T-helper 2 cell treated with Interferon-gamma antibody and Interleukin-4, amounts not matched to agents 5 μg/mL and 100 μg/mL, for 36 hours (primary cell): ENCODE data around the gene C2orf15.

ENCODE experiments used
- DNase-seq: peaks from one replicate; pipeline ENCODE4 v3.0.0; 2021; ENCODE audit warnings: low spot score
- H3K27ac Mint-ChIP-seq: one replicate; pipeline ENCODE4 v1.8.0; 2021; ENCODE audit warnings: mild to moderate bottlenecking, mixed read lengths
- H3K27me3 Mint-ChIP-seq: one replicate; pipeline ENCODE4 v1.8.0; 2021; ENCODE audit warnings: low read depth, mixed read lengths
- H3K36me3 Mint-ChIP-seq: one replicate; pipeline ENCODE4 v1.8.0; 2021; ENCODE audit warnings: low read depth, mixed read lengths
- H3K4me1 Mint-ChIP-seq: one replicate; pipeline ENCODE4 v1.8.0; 2021; ENCODE audit warnings: low read depth, mixed read lengths
- H3K4me3 Mint-ChIP-seq: one replicate; pipeline ENCODE4 v1.8.0; 2022; ENCODE audit warnings: mild to moderate bottlenecking, moderate library complexity, mixed read lengths
- H3K9me3 Mint-ChIP-seq: one replicate; pipeline ENCODE4 v1.8.0; 2021; ENCODE audit warnings: mixed read lengths

Gene C2orf15

GRCh38 chr2:99152199-99152895, 10.8 kb downstream of the C2orf15 start:
- Mint-ChIP-seq H3K27me3 (no peaks in the 10 kb centered on the region), H3K9me3 (no peaks in the 10 kb centered on the region), H3K4me3 (no peak overlapping the region), H3K36me3 (peaks cover 12% of the 10 kb centered on the region), H3K4me1 (peaks cover 13% of the 10 kb centered on the region), H3K27ac (no peak overlapping the region)
- DNase-seq = no peak

- no peaks in the 10 kb centered on the region for H3K9me3 Mint-ChIP-seq
- peaks cover 17% of the 10 kb centered on the region for H3K36me3 Mint-ChIP-seq
- peaks cover 15% of the 10 kb centered on the region for H3K4me1 Mint-ChIP-seq
- H3K27ac Mint-ChIP-seq = peak overlapping the region; percentile 86
- H3K4me3 Mint-ChIP-seq = peak overlapping the region; percentile 87
- DNase-seq = no peak
- H3K27me3 Mint-ChIP-seq = no peaks in the 10 kb centered on the region
Measured at GRCh38 chr2:99153921-99154604, 12.6 kb downstream of the C2orf15 start.

GRCh38 chr2:99154643-99155536, 13.4 kb downstream of the C2orf15 start, which contains the start of the genes LIPT1 and TSGA10:
LIPT1 (plus strand) TSS chr2:99154967; CDS start chr2:99161958, 6,991 bp downstream.
TSGA10 (minus strand) TSS chr2:99154942; CDS start chr2:99109439, 45,503 bp downstream.
- peak within 1 kb of the TSS; percentile 87 for H3K4me3 Mint-ChIP-seq
- peak; percentile 95 for DNase-seq
- H3K27me3 Mint-ChIP-seq = no peaks in the 10 kb centered on the region
- H3K27ac Mint-ChIP-seq = peak within 1 kb of the TSS; percentile 86
- no peaks in the 10 kb centered on the region for H3K9me3 Mint-ChIP-seq
- peaks cover 15% of the 10 kb centered on the region for H3K4me1 Mint-ChIP-seq
- H3K36me3 Mint-ChIP-seq = peaks cover 24% of the 10 kb centered on the region

GRCh38 chr2:99156891-99157290, 15.4 kb downstream of the C2orf15 start:
- no peak overlapping the region for H3K27ac Mint-ChIP-seq
- DNase-seq = no peak
- peaks cover 12% of the 10 kb centered on the region for H3K4me1 Mint-ChIP-seq
- no peaks in the 10 kb centered on the region for H3K9me3 Mint-ChIP-seq
- peaks cover 27% of the 10 kb centered on the region for H3K36me3 Mint-ChIP-seq
- no peaks in the 10 kb centered on the region for H3K27me3 Mint-ChIP-seq
- peak overlapping the region; percentile 87 for H3K4me3 Mint-ChIP-seq

DNA sequence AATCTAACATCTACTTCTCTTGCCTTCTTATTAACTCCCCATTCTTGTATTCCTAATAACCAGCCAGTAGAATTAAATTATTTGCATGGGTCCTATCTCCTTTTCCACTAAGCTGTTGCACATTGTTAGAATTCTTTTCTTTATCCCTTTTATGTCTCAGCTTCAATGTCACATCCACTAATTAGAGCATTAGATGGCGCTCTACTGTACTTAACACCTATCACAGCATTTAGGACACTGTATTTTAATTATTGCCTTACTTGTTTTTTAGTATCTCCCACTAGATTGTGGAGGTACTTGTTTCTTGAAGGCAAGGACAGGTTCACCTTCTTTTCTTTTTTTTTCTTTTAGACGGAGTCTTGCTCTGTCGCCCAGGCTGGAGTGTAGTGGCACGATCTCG, 17.1 kb downstream of the C2orf15 start:
- no peaks in the 10 kb centered on the region for H3K9me3 Mint-ChIP-seq
- peaks cover 34% of the 10 kb centered on the region for H3K36me3 Mint-ChIP-seq
- DNase-seq = no peak
- peaks cover 12% of the 10 kb centered on the region for H3K4me1 Mint-ChIP-seq
- no peak overlapping the region for H3K27ac Mint-ChIP-seq
- H3K4me3 Mint-ChIP-seq = no peak overlapping the region
- H3K27me3 Mint-ChIP-seq = no peaks in the 10 kb centered on the region

- Mint-ChIP-seq H3K27me3 (no peaks in the 10 kb centered on the region), H3K27ac (no peak overlapping the region), H3K4me3 (no peak overlapping the region), H3K9me3 (no peaks in the 10 kb centered on the region), H3K36me3 (peaks cover 37% of the 10 kb centered on the region), H3K4me1 (peaks cover 12% of the 10 kb centered on the region)
- no peak for DNase-seq
Measured at GRCh38 chr2:99159594-99159993, 18.1 kb downstream of the C2orf15 start.

DNA sequence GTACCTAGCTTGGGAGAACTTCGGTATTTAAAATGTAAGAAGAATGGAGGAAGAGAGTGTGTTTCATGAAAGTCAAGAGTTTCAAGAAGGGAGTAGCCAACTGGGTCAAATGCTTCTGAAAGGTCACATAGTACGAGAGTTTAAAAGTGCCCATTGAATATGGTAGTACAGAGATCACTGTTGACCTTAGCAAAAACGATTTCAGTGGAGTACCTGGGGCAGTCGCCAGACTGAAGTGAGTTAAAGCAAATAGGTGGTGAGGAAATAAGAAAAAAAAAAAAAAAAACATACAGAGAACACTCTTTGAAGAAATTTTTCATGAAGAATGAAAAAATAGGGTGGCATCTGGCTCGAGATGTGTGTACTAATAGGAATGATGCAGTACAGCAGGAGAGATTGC, 24.7 kb downstream of the C2orf15 start:
- no peak overlapping the region for H3K4me3 Mint-ChIP-seq
- peaks cover 11% of the 10 kb centered on the region for H3K4me1 Mint-ChIP-seq
- no peak overlapping the region for H3K27ac Mint-ChIP-seq
- no peaks in the 10 kb centered on the region for H3K9me3 Mint-ChIP-seq
- DNase-seq = no peak
- no peaks in the 10 kb centered on the region for H3K27me3 Mint-ChIP-seq
- peaks cover 44% of the 10 kb centered on the region for H3K36me3 Mint-ChIP-seq

DNA sequence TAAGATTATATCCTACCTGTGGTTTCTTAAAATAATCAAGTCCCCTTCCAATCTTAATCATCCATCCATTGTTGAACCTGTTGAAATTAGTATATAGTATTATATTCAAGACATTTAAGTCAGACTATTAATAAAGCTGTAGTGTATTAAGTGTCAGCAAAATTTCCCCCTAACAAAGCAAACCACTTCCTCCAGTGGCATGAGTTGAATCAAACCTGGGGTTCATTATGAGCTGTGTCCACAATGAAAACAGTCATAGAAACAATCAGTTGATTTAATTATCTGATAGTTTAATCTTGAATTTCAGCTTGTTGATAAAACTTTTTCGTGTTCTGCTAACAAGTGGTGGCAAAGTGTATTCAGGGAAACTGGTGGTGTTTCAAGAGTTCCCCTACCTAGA, 28.0 kb downstream of the C2orf15 start:
- no peak overlapping the region for H3K4me3 Mint-ChIP-seq
- H3K4me1 Mint-ChIP-seq = peaks cover 11% of the 10 kb centered on the region
- H3K27ac Mint-ChIP-seq = peak overlapping the region; percentile 20
- H3K36me3 Mint-ChIP-seq = peaks cover 45% of the 10 kb centered on the region
- no peak for DNase-seq
- no peaks in the 10 kb centered on the region for H3K9me3 Mint-ChIP-seq
- H3K27me3 Mint-ChIP-seq = no peaks in the 10 kb centered on the region

DNA sequence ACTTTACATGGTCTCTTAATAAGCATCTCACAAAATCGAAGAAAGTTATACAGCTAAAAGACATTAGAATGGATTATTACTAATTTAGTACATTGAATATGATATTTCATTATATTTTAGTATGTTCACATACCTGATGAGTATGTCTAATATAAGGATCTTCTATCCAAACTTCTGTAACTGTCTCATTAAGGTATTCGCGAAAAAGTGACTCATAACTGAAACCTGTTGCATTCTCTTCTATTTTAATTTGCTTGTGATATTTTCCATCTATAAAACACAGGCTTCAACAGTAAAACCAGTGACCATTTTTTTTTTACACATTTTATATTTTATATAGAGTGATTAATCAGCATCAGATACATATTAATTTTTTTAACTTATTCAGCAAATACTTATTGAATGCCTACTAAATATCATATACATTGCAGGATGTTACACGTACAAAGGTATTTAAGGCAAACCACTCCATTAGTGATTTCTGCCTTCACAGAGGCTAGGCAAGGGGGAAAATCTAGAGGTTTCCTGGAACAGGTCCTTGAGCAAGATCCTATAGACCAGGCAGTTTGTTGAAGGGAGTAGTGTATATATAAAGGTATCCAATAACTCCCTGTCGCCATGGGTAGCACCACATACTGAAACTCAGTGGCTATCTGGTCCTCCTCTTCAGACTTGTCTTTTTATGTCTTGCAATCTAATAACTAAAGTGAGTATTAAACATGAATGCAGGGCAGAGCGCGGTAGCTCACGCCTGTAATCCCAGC, 30.1 kb downstream of the C2orf15 start:
- H3K9me3 Mint-ChIP-seq = no peaks in the 10 kb centered on the region
- no peak overlapping the region for H3K4me3 Mint-ChIP-seq
- H3K27ac Mint-ChIP-seq = no peak overlapping the region
- peaks cover 17% of the 10 kb centered on the region for H3K4me1 Mint-ChIP-seq
- DNase-seq = no peak
- H3K36me3 Mint-ChIP-seq = peaks cover 41% of the 10 kb centered on the region
- no peaks in the 10 kb centered on the region for H3K27me3 Mint-ChIP-seq

- peaks cover 22% of the 10 kb centered on the region for H3K36me3 Mint-ChIP-seq
- peaks cover 39% of the 10 kb centered on the region for H3K4me1 Mint-ChIP-seq
- H3K27ac Mint-ChIP-seq = peak within 1 kb of the TSS; percentile 96
- peak within 1 kb of the TSS; percentile 99 for H3K4me3 Mint-ChIP-seq
- H3K27me3 Mint-ChIP-seq = no peaks in the 10 kb centered on the region
- no peaks in the 10 kb centered on the region for H3K9me3 Mint-ChIP-seq
- DNase-seq = peak; percentile 91
Measured at GRCh38 chr2:99180755-99181623, 39.5 kb downstream of the C2orf15 start, which contains the start of the genes MITD1 and MRPL30. MITD1 (minus strand) TSS chr2:99181058; CDS start chr2:99180981, 77 bp downstream. MRPL30 (plus strand) TSS chr2:99181184; CDS start chr2:99186204, 5,020 bp downstream.

DNA sequence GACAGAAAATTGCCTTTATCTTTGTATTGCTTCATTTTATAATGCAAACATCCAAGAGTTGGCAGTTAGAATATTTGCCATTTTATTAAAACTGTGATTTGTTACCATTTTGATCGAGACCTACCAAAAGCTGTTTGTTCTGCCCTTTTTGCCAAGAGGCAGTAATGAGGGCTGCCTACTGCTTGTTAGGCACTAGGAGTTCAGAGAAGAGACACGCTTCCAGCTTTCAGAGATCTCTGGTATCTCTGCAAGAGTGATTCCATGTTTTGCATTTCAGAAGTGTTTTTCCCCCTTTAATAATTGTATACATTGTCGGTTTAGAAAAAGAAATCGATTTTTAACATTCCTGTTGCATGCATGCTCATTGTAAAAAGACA, 40.1 kb downstream of the C2orf15 start:
- no peaks in the 10 kb centered on the region for H3K27me3 Mint-ChIP-seq
- H3K4me3 Mint-ChIP-seq = peak overlapping the region; percentile 99
- no peak for DNase-seq
- H3K36me3 Mint-ChIP-seq = peaks cover 22% of the 10 kb centered on the region
- peaks cover 39% of the 10 kb centered on the region for H3K4me1 Mint-ChIP-seq
- no peaks in the 10 kb centered on the region for H3K9me3 Mint-ChIP-seq
- peak overlapping the region; percentile 96 for H3K27ac Mint-ChIP-seq

- H3K4me3 Mint-ChIP-seq = peak overlapping the region; percentile 1
- H3K27me3 Mint-ChIP-seq = no peaks in the 10 kb centered on the region
- DNase-seq = no peak
- H3K9me3 Mint-ChIP-seq = no peaks in the 10 kb centered on the region
- H3K36me3 Mint-ChIP-seq = peaks cover 18% of the 10 kb centered on the region
- H3K4me1 Mint-ChIP-seq = peaks cover 31% of the 10 kb centered on the region
- H3K27ac Mint-ChIP-seq = no peak overlapping the region
Measured at GRCh38 chr2:99183025-99183424, 41.5 kb downstream of the C2orf15 start.
